ENCODE measurements around the gene FRMD5.
"Not testable (repeated sequence)": the region's sequence is repeated elsewhere in the genome, so short reads cannot be mapped to it uniquely, and the experiment has no call there.

FRMD5 gene

GRCh38 chr15:43830691-43831275 lies 364.3 kb downstream of the FRMD5 start:
- H3K4me2 ChIP-seq (ENCODE audit: insufficient read depth, low read length) = peak overlapping the region; percentile 79
- H3K4me3 ChIP-seq (ENCODE audit: low read depth in 1 of 2, low read length in 2 of 2) = 0 out of 4 replicates have a peak overlapping the region, but pooled peaks of 1 of the 2 experiments have one; percentile 24
- peaks cover 65% of the 10 kb centered on the region for H3K4me1 ChIP-seq (ENCODE audit: insufficient read depth, low read length)
- H3K27ac ChIP-seq (ENCODE audit: low read length); H2AFZ ChIP-seq (ENCODE audit: low read depth, low read length); ATAC-seq (ENCODE audit: insufficient read depth, low read depth); H3K27me3 ChIP-seq (ENCODE audit: insufficient read depth, low read length, poor library complexity); DNase-seq; H3K9me3 ChIP-seq (ENCODE audit: insufficient read depth, low read length, severe bottlenecking): not testable (repeated sequence)
- H3K9ac ChIP-seq (ENCODE audit: low read depth, low read length) = 0 out of 2 replicates have a peak overlapping the region, but pooled peaks have one; percentile 24
- H4K20me1 ChIP-seq (ENCODE audit: insufficient read depth, low read length) = peaks cover 13% of the 10 kb centered on the region; the same call in 1 of the 2 replicates
- peaks cover 95% of the 10 kb centered on the region for H3K79me2 ChIP-seq (ENCODE audit: insufficient read depth, low read length)
- H3K36me3 ChIP-seq (ENCODE audit: insufficient read depth, low read length) = peaks cover 46% of the 10 kb centered on the region

GRCh38 chr15:43829951-43830540 lies 365.0 kb downstream of the FRMD5 start:
- not testable (repeated sequence) for H3K9me3 ChIP-seq (ENCODE audit: insufficient read depth, low read length, severe bottlenecking); ATAC-seq (ENCODE audit: insufficient read depth, low read depth); H2AFZ ChIP-seq (ENCODE audit: low read depth, low read length); H3K27me3 ChIP-seq (ENCODE audit: insufficient read depth, low read length, poor library complexity); DNase-seq
- Histone ChIP-seq H3K9ac (ENCODE audit: low read depth, low read length) (peak overlapping the region; percentile 68), H4K20me1 (ENCODE audit: insufficient read depth, low read length) (peaks cover 13% of the 10 kb centered on the region; the same call in 1 of the 2 replicates), H3K36me3 (ENCODE audit: insufficient read depth, low read length) (peaks cover 40% of the 10 kb centered on the region), H3K27ac (ENCODE audit: low read length) (peak overlapping the region; percentile 42; the same call in 1 of the 2 replicates), H3K4me3 (ENCODE audit: low read depth in 1 of 2, low read length in 2 of 2) (peak overlapping the region in 1 of 2 experiments; percentile 97; a peak in 2 of 4 replicates), H3K4me2 (ENCODE audit: insufficient read depth, low read length) (peak overlapping the region; percentile 79), H3K79me2 (ENCODE audit: insufficient read depth, low read length) (peaks cover 98% of the 10 kb centered on the region), H3K4me1 (ENCODE audit: insufficient read depth, low read length) (peaks cover 70% of the 10 kb centered on the region)

- Histone ChIP-seq H4K20me1 (ENCODE audit: insufficient read depth, low read length) (peaks cover 11% of the 10 kb centered on the region; the same call in 1 of the 2 replicates), H3K27ac (ENCODE audit: low read length) (peak overlapping the region; percentile 95), H3K9me3 (ENCODE audit: insufficient read depth, low read length, severe bottlenecking) (no peaks in the 10 kb centered on the region), H3K4me1 (ENCODE audit: insufficient read depth, low read length) (peaks cover 82% of the 10 kb centered on the region), H3K79me2 (ENCODE audit: insufficient read depth, low read length) (peaks cover 99% of the 10 kb centered on the region), H3K9ac (ENCODE audit: low read depth, low read length) (peak overlapping the region; percentile 68), H2AFZ (ENCODE audit: low read depth, low read length) (no peak overlapping the region), H3K4me3 (ENCODE audit: low read depth in 1 of 2, low read length in 2 of 2) (peak overlapping the region; percentile 48 to 97; a peak in 3 of 4 replicates), H3K4me2 (ENCODE audit: insufficient read depth, low read length) (peak overlapping the region; percentile 79), H3K27me3 (ENCODE audit: insufficient read depth, low read length, poor library complexity) (no peaks in the 10 kb centered on the region), H3K36me3 (ENCODE audit: insufficient read depth, low read length) (peaks cover 26% of the 10 kb centered on the region)
- TF ChIP-seq, protein P1, sequence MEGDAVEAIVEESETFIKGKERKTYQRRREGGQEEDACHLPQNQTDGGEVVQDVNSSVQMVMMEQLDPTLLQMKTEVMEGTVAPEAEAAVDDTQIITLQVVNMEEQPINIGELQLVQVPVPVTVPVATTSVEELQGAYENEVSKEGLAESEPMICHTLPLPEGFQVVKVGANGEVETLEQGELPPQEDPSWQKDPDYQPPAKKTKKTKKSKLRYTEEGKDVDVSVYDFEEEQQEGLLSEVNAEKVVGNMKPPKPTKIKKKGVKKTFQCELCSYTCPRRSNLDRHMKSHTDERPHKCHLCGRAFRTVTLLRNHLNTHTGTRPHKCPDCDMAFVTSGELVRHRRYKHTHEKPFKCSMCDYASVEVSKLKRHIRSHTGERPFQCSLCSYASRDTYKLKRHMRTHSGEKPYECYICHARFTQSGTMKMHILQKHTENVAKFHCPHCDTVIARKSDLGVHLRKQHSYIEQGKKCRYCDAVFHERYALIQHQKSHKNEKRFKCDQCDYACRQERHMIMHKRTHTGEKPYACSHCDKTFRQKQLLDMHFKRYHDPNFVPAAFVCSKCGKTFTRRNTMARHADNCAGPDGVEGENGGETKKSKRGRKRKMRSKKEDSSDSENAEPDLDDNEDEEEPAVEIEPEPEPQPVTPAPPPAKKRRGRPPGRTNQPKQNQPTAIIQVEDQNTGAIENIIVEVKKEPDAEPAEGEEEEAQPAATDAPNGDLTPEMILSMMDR (IDR thresholded peaks at IDR 0.05; ENCODE audit: borderline replicate concordance, extremely low read depth, low read length, poor library complexity, severe bottlenecking) = no peak
- no peak for TF ChIP-seq EZH2 (IDR thresholded peaks at IDR 0.05; ENCODE audit: borderline replicate concordance, low read depth, low read length, severe bottlenecking)
- ATAC-seq (ENCODE audit: insufficient read depth, low read depth) (peak; percentile 34; the same call in 1 of the 3 replicates), DNase-seq (peak; percentile 35)
Measured at GRCh38 chr15:43828061-43828657, 366.9 kb downstream of the FRMD5 start.

- H2AFZ ChIP-seq (ENCODE audit: low read depth, low read length) = peak within 1 kb of the TSS; percentile 89
- H3K4me3 ChIP-seq (ENCODE audit: low read depth in 1 of 2, low read length in 2 of 2) = peak within 1 kb of the TSS; percentile 48 to 97; a peak in 3 of 4 replicates
- peak within 1 kb of the TSS; percentile 79 for H3K4me2 ChIP-seq (ENCODE audit: insufficient read depth, low read length)
- H3K27ac ChIP-seq (ENCODE audit: low read length) = peak within 1 kb of the TSS; percentile 95
- H3K79me2 ChIP-seq (ENCODE audit: insufficient read depth, low read length) = peaks cover 97% of the 10 kb centered on the region
- H4K20me1 ChIP-seq (ENCODE audit: insufficient read depth, low read length) = peaks cover 6% of the 10 kb centered on the region; the same call in 1 of the 2 replicates
- peak; percentile 81 for DNase-seq
- TF ChIP-seq, protein P1 (IDR thresholded peaks at IDR 0.05; ENCODE audit: borderline replicate concordance, extremely low read depth, low read length, poor library complexity, severe bottlenecking) = no peak
- no peak for TF ChIP-seq EZH2 (IDR thresholded peaks at IDR 0.05; ENCODE audit: borderline replicate concordance, low read depth, low read length, severe bottlenecking)
- ATAC-seq (ENCODE audit: insufficient read depth, low read depth) = peak; percentile 73
- H3K9ac ChIP-seq (ENCODE audit: low read depth, low read length) = peak within 1 kb of the TSS; percentile 68
- H3K4me1 ChIP-seq (ENCODE audit: insufficient read depth, low read length) = peaks cover 81% of the 10 kb centered on the region
- H3K36me3 ChIP-seq (ENCODE audit: insufficient read depth, low read length) = peaks cover 18% of the 10 kb centered on the region
- no peaks in the 10 kb centered on the region for H3K27me3 ChIP-seq (ENCODE audit: insufficient read depth, low read length, poor library complexity)
- no peaks in the 10 kb centered on the region for H3K9me3 ChIP-seq (ENCODE audit: insufficient read depth, low read length, severe bottlenecking)
Measured at GRCh38 chr15:43826508-43827341, 368.3 kb downstream of the FRMD5 start, which contains the start of gene WDR76. Gene WDR76, plus strand, starts transcription at chr15:43827002. Its CDS starts 31 bp downstream, at chr15:43827033.
